Fibroblast of skin of right biceps (primary cell): Measurements from ENCODE around the gene MBD5.
"Not testable (repeated sequence)": the region's sequence is repeated elsewhere in the genome, so short reads cannot be mapped to it uniquely, and the experiment has no call there.

ENCODE experiments used
- DNase-seq: peaks from one replicate; pipeline ENCODE4 v3.0.0-alpha.2; 2013

The MBD5 gene

GRCh38 chr2:148528356-148529064 is 507.6 kb downstream of the MBD5 start:
- DNase-seq: no peak

GRCh38 chr2:148529745-148530144 is 508.9 kb downstream of the MBD5 start:
- DNase-seq: no peak

- DNase-seq: no peak
Observed at GRCh38 chr2:148530350-148530749, 509.5 kb downstream of the MBD5 start.

GRCh38 chr2:148531235-148531634 is 510.3 kb downstream of the MBD5 start:
- no peak for DNase-seq

GRCh38 chr2:148531669-148532428 is 511.0 kb downstream of the MBD5 start:
- DNase-seq: no peak

GRCh38 chr2:148533004-148533403 is 512.1 kb downstream of the MBD5 start:
- DNase-seq: no peak

GRCh38 chr2:148533685-148534084 is 512.8 kb downstream of the MBD5 start:
- no peak for DNase-seq

- DNase-seq: no peak
Observed at GRCh38 chr2:148534416-148535204, 513.7 kb downstream of the MBD5 start.

- DNase-seq: no peak
Observed at GRCh38 chr2:148538375-148538774, 517.5 kb downstream of the MBD5 start.

GRCh38 chr2:148540022-148540421 is 519.1 kb downstream of the MBD5 start:
- no peak for DNase-seq

- DNase-seq: no peak
Observed at GRCh38 chr2:148541792-148542191, 520.9 kb downstream of the MBD5 start.

- no peak for DNase-seq
Observed at GRCh38 chr2:148542614-148543013, 521.7 kb downstream of the MBD5 start.

- not testable (repeated sequence) for DNase-seq
Observed at GRCh38 chr2:148543088-148543540, 522.2 kb downstream of the MBD5 start.

GRCh38 chr2:148545390-148546256 is 524.7 kb downstream of the MBD5 start:
- no peak for DNase-seq

GRCh38 chr2:148546270-148546669 is 525.4 kb downstream of the MBD5 start:
- no peak for DNase-seq

GRCh38 chr2:148548716-148549400 is 528.0 kb downstream of the MBD5 start:
- DNase-seq: no peak

- no peak for DNase-seq
Observed at GRCh38 chr2:148552675-148553331, 531.9 kb downstream of the MBD5 start.

- no peak for DNase-seq
Observed at GRCh38 chr2:148553332-148553887, 532.5 kb downstream of the MBD5 start.

- DNase-seq: peak; percentile 15
Observed at GRCh38 chr2:148554459-148555247, 533.8 kb downstream of the MBD5 start.
